SK-N-SH (cell line): ENCODE measurements around the gene CUL7. TPM values are rescaled to one million over a fixed set of nuclear protein-coding genes. Genes with fewer than 3 reads are reported as not detected.

Experiments used
- CTCF ChIA-PET: fragments of 300-600, 350-600 bp; formaldehyde crosslinking; extraction: SDS; loops from one replicate; lab custom pipeline; 2021; lab: Yijun Ruan, JAX
- POLR2A ChIA-PET: fragments of 350-600 bp; sonication (Branson Sonifier 250); formaldehyde crosslinking; extraction: SDS; loops from one replicate; lab custom pipeline; 2020; ENCODE audit warnings: antibody characterized with exemption, inconsistent platforms; lab: Yijun Ruan, JAX
- DNase-seq: peaks from one replicate; pipeline ENCODE4 v3.0.0; 2012
- H2AFZ ChIP-seq: fragments of 200-600 bp; sonication (generic); 2 replicates; pipeline ENCODE4 v1.8.1; 2016; ENCODE audit warnings: antibody characterized with exemption, mild to moderate bottlenecking, low read depth
- H3F3A ChIP-seq: fragments of 200-600 bp; sonication (generic); replicated peaks from 2 replicates; pipeline ENCODE3; 2016; ENCODE audit warnings: antibody characterized with exemption, mild to moderate bottlenecking; ENCODE audit not compliant: insufficient read depth
- H3K27ac ChIP-seq, 2 experiments: fragments of 200-500 bp in 1 of 2; fragments of 200-600 bp in 1 of 2; sonication (Bioruptor generic) in 1 of 2; sonication (generic), shearing (Covaris generic) in 1 of 2; 2 replicates each; pipeline versions ENCODE4 v1.5.1 to v1.6.1; 2014 to 2016; ENCODE audit warnings: low read depth in 2 of 2, inconsistent platforms in 1 of 2, low read length in 1 of 2, mild to moderate bottlenecking in 1 of 2, mixed read lengths in 1 of 2
- H3K27me3 ChIP-seq: fragments of 200-600 bp; sonication (generic), shearing (Covaris generic); 2 replicates; pipeline ENCODE4 v1.6.1; 2016; ENCODE audit warnings: mixed run types; ENCODE audit not compliant: insufficient read depth
- H3K36me3 ChIP-seq, 2 experiments: fragments of 200-500 bp in 1 of 2; fragments of 200-600 bp in 1 of 2; sonication (Bioruptor generic) in 1 of 2; sonication (generic) in 1 of 2; replicated peaks in 1 of 2; 2 replicates each; pipeline versions ENCODE3 to v1.5.1; 2014 to 2016; ENCODE audit warnings: low read length in 1 of 2, mild to moderate bottlenecking in 1 of 2; ENCODE audit not compliant: insufficient read depth in 2 of 2, control insufficient read depth in 1 of 2
- H3K4me1 ChIP-seq, 2 experiments: fragments of 200-500 bp in 1 of 2; fragments of 200-600 bp in 1 of 2; sonication (Bioruptor generic) in 1 of 2; sonication (generic), shearing (Covaris generic) in 1 of 2; 2 replicates each; pipeline versions ENCODE4 v1.5.1 to v1.6.1; 2014 to 2016; ENCODE audit warnings: low read depth in 1 of 2, low read length in 1 of 2, mixed run types in 1 of 2; ENCODE audit not compliant: insufficient read depth in 2 of 2, control insufficient read depth in 1 of 2
- H3K4me2 ChIP-seq: fragments of 200-600 bp; sonication (generic), shearing (Covaris generic); 2 replicates; pipeline ENCODE4 v1.6.1; 2017; ENCODE audit warnings: mixed run types
- H3K4me3 ChIP-seq, 2 experiments: fragments of 200-500 bp in 1 of 2; fragments of 200-600 bp in 1 of 2; sonication (Bioruptor generic) in 1 of 2; sonication (generic), shearing (Covaris generic) in 1 of 2; 2 replicates each; pipeline versions ENCODE4 v1.5.1 to v1.8.1; 2014 to 2016; ENCODE audit warnings: low read depth in 2 of 2, inconsistent platforms in 1 of 2, low read length in 1 of 2, mild to moderate bottlenecking in 1 of 2, mixed read lengths in 1 of 2, moderate library complexity in 1 of 2
- H3K79me2 ChIP-seq: fragments of 200-600 bp; sonication (generic); 2 replicates; pipeline ENCODE4 v1.8.1; 2017; ENCODE audit warnings: mild to moderate bottlenecking; ENCODE audit not compliant: insufficient read depth
- H3K9ac ChIP-seq: fragments of 200-600 bp; sonication (generic); 2 replicates; pipeline ENCODE4 v1.6.1; 2017; ENCODE audit warnings: mixed run types
- H3K9me2 ChIP-seq: fragments of 200-600 bp; sonication (generic); 2 replicates; pipeline ENCODE4 v1.6.1; 2017; ENCODE audit warnings: mixed run types
- H3K9me3 ChIP-seq: fragments of 200-600 bp; sonication (generic); 2 replicates; pipeline ENCODE4 v1.6.1; 2017; ENCODE audit warnings: mixed run types, mild to moderate bottlenecking, moderate library complexity
- H4K20me1 ChIP-seq: fragments of 200-600 bp; sonication (generic); 2 replicates; pipeline ENCODE4 v1.6.1; 2017; ENCODE audit warnings: mild to moderate bottlenecking, mixed run types; ENCODE audit not compliant: insufficient read depth
- FOSL2 ChIP-seq: IDR thresholded peaks from 2 replicates; pipeline ENCODE4 v1.4.0; 2012; ENCODE audit warnings: low read depth, mild to moderate bottlenecking, moderate library complexity, borderline replicate concordance
- FOXM1 ChIP-seq: IDR thresholded peaks from 2 replicates; pipeline ENCODE4 v1.4.0; 2012; ENCODE audit warnings: low read depth, mild to moderate bottlenecking
- GATA2 ChIP-seq: sonication (generic); formaldehyde crosslinking; IDR thresholded peaks from 2 replicates; pipeline ENCODE4 v1.5.0; 2020; ENCODE audit warnings: mild to moderate bottlenecking, missing genetic modification reagents
- MXI1 ChIP-seq: IDR thresholded peaks from 2 replicates; pipeline ENCODE4 v1.6.1; 2012; ENCODE audit warnings: mild to moderate bottlenecking, low read depth, low read length, improper control_type of control experiment
- NFIC ChIP-seq: IDR thresholded peaks from 2 replicates; pipeline ENCODE4 v1.4.0; 2012; ENCODE audit warnings: borderline replicate concordance
- NRF1 ChIP-seq: IDR thresholded peaks from 2 replicates; pipeline ENCODE4 v1.6.1; 2012; ENCODE audit warnings: low read depth, mild to moderate bottlenecking, low read length
- RAD21 ChIP-seq: IDR thresholded peaks from 2 replicates; pipeline ENCODE4 v1.6.1; 2012; ENCODE audit warnings: mild to moderate bottlenecking, low read length
- RCOR1 ChIP-seq: fragments of 150-350 bp; IDR thresholded peaks from 2 replicates; pipeline ENCODE4 v1.6.1; 2017; ENCODE audit warnings: antibody characterized with exemption, low read length
- RXRA ChIP-seq: IDR thresholded peaks from 2 replicates; pipeline ENCODE4 v1.4.0; 2012; ENCODE audit warnings: low read depth, mild to moderate bottlenecking, borderline replicate concordance
- TCF12 ChIP-seq: IDR thresholded peaks from 2 replicates; pipeline ENCODE4 v1.4.0; 2012
- WGBS: methylation state at CpG from one replicate; pipeline ENCODE4 v1.1.6; 2017; ENCODE audit warnings: low lambda C conversion rate; 5-methylcytosine and 5-hydroxymethylcytosine counted together
- polyA plus RNA-seq, 3 experiments: library from polyadenylated mRNA; depleted of rRNA; stranded (reverse); fragments of >200 nt; gene quantifications; 2 replicates each; pipeline ENCODE4 v1.2.3, GENCODE V29; 2012
- TF ChIP-seq, protein P1 (sequence below): IDR thresholded peaks from 2 replicates; pipeline ENCODE4; 2012
- TF ChIP-seq, protein P2 (sequence below): IDR thresholded peaks from 2 replicates; pipeline ENCODE4 v1.4.0; 2012; ENCODE audit warnings: low read depth, borderline replicate concordance
- TF ChIP-seq, protein P3 (sequence below): IDR thresholded peaks from 2 replicates; pipeline ENCODE4 v1.4.0; 2012; ENCODE audit warnings: low read depth, borderline replicate concordance

The CUL7 gene
- polyA plus RNA-seq, 1 of the 3 experiments (the other 2 are of a cell fraction) = 46.9 TPM

DNA sequence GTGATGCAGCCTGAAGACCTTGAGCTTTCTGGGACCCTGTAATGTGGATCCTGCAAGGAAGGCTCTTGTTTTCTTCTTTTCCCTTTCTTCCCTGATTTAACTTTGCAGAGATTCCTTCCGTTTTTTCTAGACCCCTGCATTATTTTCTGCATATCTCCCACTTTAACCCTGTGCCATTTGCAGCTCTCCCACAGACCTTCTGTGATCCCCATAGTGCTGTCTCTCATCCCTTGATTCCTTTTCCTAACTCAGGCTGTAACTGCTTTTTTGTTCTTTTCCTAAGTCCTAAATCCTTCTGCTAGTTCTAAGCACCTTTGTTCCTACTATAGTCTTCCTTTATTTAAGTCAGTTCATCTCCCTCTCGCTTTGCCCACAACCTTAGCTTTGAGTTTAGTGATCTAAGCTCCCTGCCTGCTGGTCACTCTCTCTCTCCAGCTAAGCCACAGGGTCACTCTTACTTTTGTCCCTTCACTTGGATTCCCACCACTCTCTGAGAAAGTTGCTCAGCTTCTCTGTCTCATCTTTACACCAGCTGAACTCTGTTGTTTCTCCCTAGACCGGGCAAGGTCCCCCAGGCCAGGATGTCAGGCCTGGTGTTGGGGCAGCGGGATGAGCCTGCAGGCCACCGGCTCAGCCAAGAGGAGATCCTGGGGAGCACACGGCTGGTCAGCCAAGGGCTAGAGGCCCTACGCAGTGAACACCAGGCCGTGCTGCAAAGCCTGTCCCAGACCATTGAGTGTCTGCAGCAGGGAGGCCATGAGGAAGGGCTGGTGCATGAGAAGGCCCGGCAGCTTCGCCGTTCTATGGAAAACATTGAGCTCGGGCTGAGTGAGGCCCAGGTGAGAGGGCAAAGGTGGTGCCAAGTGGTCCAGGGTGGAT lies 7.3 kb upstream of the CUL7 start:
- Histone ChIP-seq H4K20me1 (no peaks in the 10 kb centered on the region), H3K4me1 (peaks cover 0 to 14% of the 10 kb centered on the region in 2 experiments; a peak in 2 of 4 replicates), H3K9me3 (no peaks in the 10 kb centered on the region), H2AFZ (no peak overlapping the region), H3K36me3 (peaks cover 4 to 8% of the 10 kb centered on the region in 2 experiments), H3K79me2 (peaks cover 32% of the 10 kb centered on the region), H3K27me3 (no peaks in the 10 kb centered on the region), H3K9me2 (no peaks in the 10 kb centered on the region), H3F3A (peaks cover 7% of the 10 kb centered on the region), H3K27ac (no peak overlapping the region), H3K4me2 (peak overlapping the region; percentile 91), H3K4me3 (peak overlapping the region in 1 of 2 experiments; percentile 90; a peak in 1 of 4 replicates), H3K9ac (no peak overlapping the region)
- TF ChIP-seq TCF12 (no peak), FOSL2 (no peak), NRF1 (no peak), RAD21 (no peak), RXRA (no peak), MXI1 (no peak)
- TF ChIP-seq, protein P1, sequence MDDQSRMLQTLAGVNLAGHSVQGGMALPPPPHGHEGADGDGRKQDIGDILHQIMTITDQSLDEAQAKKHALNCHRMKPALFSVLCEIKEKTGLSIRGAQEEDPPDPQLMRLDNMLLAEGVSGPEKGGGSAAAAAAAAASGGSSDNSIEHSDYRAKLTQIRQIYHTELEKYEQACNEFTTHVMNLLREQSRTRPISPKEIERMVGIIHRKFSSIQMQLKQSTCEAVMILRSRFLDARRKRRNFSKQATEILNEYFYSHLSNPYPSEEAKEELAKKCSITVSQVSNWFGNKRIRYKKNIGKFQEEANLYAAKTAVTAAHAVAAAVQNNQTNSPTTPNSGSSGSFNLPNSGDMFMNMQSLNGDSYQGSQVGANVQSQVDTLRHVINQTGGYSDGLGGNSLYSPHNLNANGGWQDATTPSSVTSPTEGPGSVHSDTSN = no peak
- TF ChIP-seq, protein P2, sequence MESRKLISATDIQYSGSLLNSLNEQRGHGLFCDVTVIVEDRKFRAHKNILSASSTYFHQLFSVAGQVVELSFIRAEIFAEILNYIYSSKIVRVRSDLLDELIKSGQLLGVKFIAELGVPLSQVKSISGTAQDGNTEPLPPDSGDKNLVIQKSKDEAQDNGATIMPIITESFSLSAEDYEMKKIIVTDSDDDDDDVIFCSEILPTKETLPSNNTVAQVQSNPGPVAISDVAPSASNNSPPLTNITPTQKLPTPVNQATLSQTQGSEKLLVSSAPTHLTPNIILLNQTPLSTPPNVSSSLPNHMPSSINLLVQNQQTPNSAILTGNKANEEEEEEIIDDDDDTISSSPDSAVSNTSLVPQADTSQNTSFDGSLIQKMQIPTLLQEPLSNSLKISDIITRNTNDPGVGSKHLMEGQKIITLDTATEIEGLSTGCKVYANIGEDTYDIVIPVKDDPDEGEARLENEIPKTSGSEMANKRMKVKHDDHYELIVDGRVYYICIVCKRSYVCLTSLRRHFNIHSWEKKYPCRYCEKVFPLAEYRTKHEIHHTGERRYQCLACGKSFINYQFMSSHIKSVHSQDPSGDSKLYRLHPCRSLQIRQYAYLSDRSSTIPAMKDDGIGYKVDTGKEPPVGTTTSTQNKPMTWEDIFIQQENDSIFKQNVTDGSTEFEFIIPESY = no peak
- TF ChIP-seq, protein P3, sequence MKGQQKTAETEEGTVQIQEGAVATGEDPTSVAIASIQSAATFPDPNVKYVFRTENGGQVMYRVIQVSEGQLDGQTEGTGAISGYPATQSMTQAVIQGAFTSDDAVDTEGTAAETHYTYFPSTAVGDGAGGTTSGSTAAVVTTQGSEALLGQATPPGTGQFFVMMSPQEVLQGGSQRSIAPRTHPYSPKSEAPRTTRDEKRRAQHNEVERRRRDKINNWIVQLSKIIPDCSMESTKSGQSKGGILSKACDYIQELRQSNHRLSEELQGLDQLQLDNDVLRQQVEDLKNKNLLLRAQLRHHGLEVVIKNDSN = no peak
- 84% methylated on average over 12 of the region's 12 CpGs for WGBS
- DNase-seq = no peak
- ChIA-PET POLR2A (interaction anchor here (2.7 kb wide), 1 partner anchor 46 kb away, joined by 6 read pairs; the partner anchor contains the start of genes KLHDC3 and MEA1), CTCF (interaction anchor here (1.0 to 2.7 kb wide), 5 partner anchors 9 to 93 kb away, joined by 3 to 14 read pairs (median 4); partner anchors contain the start of gene PTK7)

DNA sequence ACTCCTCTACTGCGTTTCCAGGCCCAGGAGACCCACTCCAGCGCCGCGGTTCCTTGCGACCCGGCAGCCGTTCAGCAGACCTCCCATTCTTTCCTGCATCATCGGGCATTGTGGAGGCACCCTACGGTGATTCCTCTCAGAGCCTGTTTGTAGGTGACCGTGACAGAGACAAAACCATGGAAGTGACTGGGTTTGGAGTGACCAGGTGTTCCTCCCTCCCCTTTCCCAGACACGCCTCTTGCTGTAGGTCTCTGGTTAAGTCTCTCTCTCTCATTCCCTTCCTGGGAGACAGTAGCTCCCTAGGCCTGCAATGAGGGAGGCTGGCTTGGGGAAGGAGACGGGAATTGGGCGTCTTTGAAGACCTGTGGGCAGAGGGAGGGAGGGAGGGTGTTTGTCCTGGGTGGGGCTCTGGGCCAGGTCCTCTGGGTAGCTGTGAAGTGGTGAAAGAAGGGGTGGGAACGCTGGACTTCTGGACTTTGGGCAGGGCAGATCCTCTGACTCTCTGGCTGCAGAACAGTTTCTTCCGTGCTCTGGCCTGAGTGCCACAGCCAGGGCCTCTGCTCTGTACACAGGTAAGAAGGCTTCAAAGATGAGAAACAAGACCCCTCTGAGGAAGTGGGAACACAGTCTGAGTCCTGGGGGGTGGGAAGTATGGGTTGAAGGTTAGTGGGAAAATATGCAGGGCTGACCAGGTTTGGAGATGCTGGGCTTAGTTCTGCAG lies 6.5 kb upstream of the CUL7 start:
- POLR2A ChIA-PET = interaction anchor here (1.0 to 2.7 kb wide), 3 partner anchors 17 to 170 kb away, joined by 4 to 9 read pairs (median 6); partner anchors contain the start of genes KLHDC3, MEA1 and PTK7
- peak overlapping the region; percentile 85 for H2AFZ ChIP-seq
- no peaks in the 10 kb centered on the region for H4K20me1 ChIP-seq
- peak overlapping the region; percentile 91 for H3K4me2 ChIP-seq
- H3F3A ChIP-seq = peaks cover 7% of the 10 kb centered on the region
- peaks cover 0 to 14% of the 10 kb centered on the region in 2 experiments; a peak in 2 of 4 replicates for H3K4me1 ChIP-seq
- peak overlapping the region; percentile 63 to 86; a peak in 3 of 4 replicates for H3K27ac ChIP-seq
- no peaks in the 10 kb centered on the region for H3K27me3 ChIP-seq
- no peaks in the 10 kb centered on the region for H3K9me3 ChIP-seq
- peaks cover 35% of the 10 kb centered on the region for H3K79me2 ChIP-seq
- WGBS = 29% methylated on average over 10 of the region's 15 CpGs
- peak overlapping the region; percentile 90 to 92 for H3K4me3 ChIP-seq
- CTCF ChIA-PET = interaction anchor here (1.0 to 2.7 kb wide), 5 partner anchors 10 to 93 kb away, joined by 3 to 14 read pairs (median 4); partner anchors contain the start of gene PTK7
- no peak for DNase-seq
- H3K9ac ChIP-seq = peak overlapping the region; percentile 91
- peaks cover 7 to 14% of the 10 kb centered on the region in 2 experiments for H3K36me3 ChIP-seq
- TF ChIP-seq GATA2 (no peak), RCOR1 (no peak), FOSL2 (no peak), FOXM1 (no peak), NFIC (no peak)
- TF ChIP-seq, protein P3 = no peak
- no peaks in the 10 kb centered on the region for H3K9me2 ChIP-seq
